ENCODE results near the gene ING5.

The ING5 gene

GRCh38 chr2:241673797-241674725 lies 27.8 kb upstream of the ING5 start:
- no peak for DNase-seq
- Mint-ChIP-seq H3K4me1 (peaks cover 2% of the 10 kb centered on the region), H3K9me3 (no peaks in the 10 kb centered on the region), H3K36me3 (ENCODE audit: low read depth) (peaks cover 26% of the 10 kb centered on the region), H3K4me3 (no peak overlapping the region), H3K27ac (peak overlapping the region; percentile 97), H3K27me3 (ENCODE audit: low read depth, poor library complexity) (no peaks in the 10 kb centered on the region)
- TF ChIP-seq CTCF (IDR thresholded peaks at IDR 0.05), result no peak

- H3K27ac Mint-ChIP-seq, result no peak overlapping the region
Observed at GRCh38 chr2:241675885-241676284, 26.0 kb upstream of the ING5 start.

GRCh38 chr2:241676665-241677064 lies 25.2 kb upstream of the ING5 start:
- Mint-ChIP-seq H3K9me3 (no peaks in the 10 kb centered on the region), H3K4me3 (no peak overlapping the region), H3K36me3 (ENCODE audit: low read depth) (peaks cover 32% of the 10 kb centered on the region), H3K27ac (peak overlapping the region; percentile 80), H3K27me3 (ENCODE audit: low read depth, poor library complexity) (no peaks in the 10 kb centered on the region), H3K4me1 (no peaks in the 10 kb centered on the region)
- no peak for TF ChIP-seq CTCF (IDR thresholded peaks at IDR 0.05)
- DNase-seq, result no peak

More at GRCh38 chr2:241675885-241676284, 26.0 kb upstream of the ING5 start:
- Mint-ChIP-seq H3K9me3 (no peaks in the 10 kb centered on the region), H3K4me1 (no peaks in the 10 kb centered on the region), H3K36me3 (ENCODE audit: low read depth) (peaks cover 29% of the 10 kb centered on the region), H3K4me3 (no peak overlapping the region), H3K27me3 (ENCODE audit: low read depth, poor library complexity) (no peaks in the 10 kb centered on the region)
- TF ChIP-seq CTCF (IDR thresholded peaks at IDR 0.05), result no peak
- no peak for DNase-seq

GRCh38 chr2:241677392-241677791 lies 24.4 kb upstream of the ING5 start:
- H3K27ac Mint-ChIP-seq, result no peak overlapping the region
- H3K9me3 Mint-ChIP-seq, result no peaks in the 10 kb centered on the region
- no peaks in the 10 kb centered on the region for H3K4me1 Mint-ChIP-seq
- no peak for DNase-seq
- peaks cover 39% of the 10 kb centered on the region for H3K36me3 Mint-ChIP-seq (ENCODE audit: low read depth)
- H3K4me3 Mint-ChIP-seq, result no peak overlapping the region
- no peaks in the 10 kb centered on the region for H3K27me3 Mint-ChIP-seq (ENCODE audit: low read depth, poor library complexity)
- TF ChIP-seq CTCF (IDR thresholded peaks at IDR 0.05), result no peak

GRCh38 chr2:241678307-241678706 lies 23.5 kb upstream of the ING5 start:
- Mint-ChIP-seq H3K27me3 (ENCODE audit: low read depth, poor library complexity) (no peaks in the 10 kb centered on the region), H3K4me3 (no peak overlapping the region), H3K9me3 (no peaks in the 10 kb centered on the region), H3K27ac (no peak overlapping the region), H3K36me3 (ENCODE audit: low read depth) (peaks cover 48% of the 10 kb centered on the region), H3K4me1 (no peaks in the 10 kb centered on the region)
- TF ChIP-seq CTCF (IDR thresholded peaks at IDR 0.05), result no peak
- no peak for DNase-seq
